ENCODE data around the gene EIPR1. TPM values are rescaled to one million over a fixed set of nuclear protein-coding genes. Genes with fewer than 3 reads are reported as not detected.

EIPR1 gene
- total and polyA plus RNA-seq, 2 of the 4 experiments (the other 2 are of a cell fraction): 46.5 to 67.4 TPM

DNA sequence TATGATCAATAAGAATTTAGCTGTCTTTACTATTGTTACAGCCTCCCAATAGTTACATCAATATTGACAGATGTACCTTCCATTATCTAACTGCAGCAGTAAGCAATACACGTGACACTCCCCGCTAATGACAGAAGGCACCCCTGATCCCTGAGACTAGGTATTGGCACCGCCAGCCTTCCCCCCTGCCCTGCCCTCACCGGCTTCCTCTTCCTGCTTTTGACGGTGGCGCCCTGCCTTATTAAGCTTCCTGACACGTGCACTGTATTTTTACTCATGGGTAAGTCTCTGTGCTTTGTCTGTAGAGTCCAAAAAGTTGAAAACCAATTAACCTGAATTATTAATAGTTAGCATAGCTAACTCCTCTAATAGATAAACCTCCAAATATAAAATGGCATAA, 223.5 kb downstream of the EIPR1 start:
- no TSS peak for BruUV-seq (replicated peaks)
- no peak overlapping the region for H3K56ac ChIP-seq (ENCODE audit: extremely low read depth, insufficient read depth, low read length)
- no peak for ATAC-seq (ENCODE audit: low read depth)
- WGBS, 2 experiments (ENCODE audit: extremely low coverage in 2 of 2, insufficient read length in 1 of 2): 77% methylated on average over 2 of the region's 7 CpGs; no CpG with 5 or more reads in 1 of the 2 experiments
- H3K4me1 ChIP-seq (ENCODE audit: control insufficient read depth, insufficient read depth, low read length): no peaks in the 10 kb centered on the region
- H3K14ac ChIP-seq (replicated peaks; ENCODE audit: low read depth, low read length): no peak overlapping the region
- H2BK15ac ChIP-seq (ENCODE audit: low read depth, low read length): no peak overlapping the region
- no peak overlapping the region for H2AK9ac ChIP-seq (replicated peaks; ENCODE audit: low read depth, low read length, poor library complexity)
- H2BK5ac ChIP-seq (ENCODE audit: low read depth, low read length, poor library complexity, severe bottlenecking): no peak overlapping the region
- no peak overlapping the region for H2BK120ac ChIP-seq (ENCODE audit: low read depth, low read length)
- no peak overlapping the region for H4K5ac ChIP-seq (ENCODE audit: low read depth, low read length)
- H3K27me3 ChIP-seq (ENCODE audit: control insufficient read depth, insufficient read depth, low read length): no peaks in the 10 kb centered on the region
- H3K9ac ChIP-seq (ENCODE audit: low read depth, low read length): no peak overlapping the region
- H2AK5ac ChIP-seq (ENCODE audit: low read depth, low read length): no peak overlapping the region
- no peak overlapping the region for H3K23ac ChIP-seq (ENCODE audit: low read depth, low read length)
- H3K27ac ChIP-seq (ENCODE audit: insufficient read depth, low read length): no peak overlapping the region
- ChIA-PET CTCF (no interaction called here), POLR2A (ENCODE audit: unreplicated experiment) (no interaction called here)
- H4K91ac ChIP-seq (ENCODE audit: insufficient read depth, low read depth, low read length): no peak overlapping the region
- dilution Hi-C loops (cut with HindIII; ENCODE audit: low sequenced_read_pairs, unreplicated experiment) (no loop called here), in situ Hi-C loops (cut with MboI; ENCODE audit: low sequenced_read_pairs) (no loop called here), intact Hi-C loops (cut with micrococcal nuclease) (no loop called here)
- no peaks in the 10 kb centered on the region for H3K79me1 ChIP-seq (ENCODE audit: low read depth in 1 of 2, low read length in 2 of 2)
- 0 out of 2 replicates have a peak, but pooled peaks cover 5% of the 10 kb centered on the region for H3K9me1 ChIP-seq (ENCODE audit: insufficient read depth, low read length)
- H4K8ac ChIP-seq (ENCODE audit: low read depth in 2 of 2, low read length in 2 of 2): no peak overlapping the region
- H2BK20ac ChIP-seq (ENCODE audit: low read depth, low read length): no peak overlapping the region
- H4K20me1 ChIP-seq (ENCODE audit: insufficient read depth, low read length): no peaks in the 10 kb centered on the region
- H3K18ac ChIP-seq (ENCODE audit: low read depth, low read length): no peak overlapping the region
- H3K4ac ChIP-seq (ENCODE audit: low read depth, low read length): no peak overlapping the region
- H2AFZ ChIP-seq (replicated peaks; ENCODE audit: low read length, poor library complexity): no peak overlapping the region
- no peaks in the 10 kb centered on the region for H3K9me3 ChIP-seq (ENCODE audit: control insufficient read depth, insufficient read depth, low read length)
- no peak overlapping the region for H3K4me3 ChIP-seq (ENCODE audit: insufficient read depth, low read depth, low read length)
- no peak for DNase-seq
- no peak for TF ChIP-seq RAD21 (IDR thresholded peaks at IDR 0.05; ENCODE audit: low read length)
- no peak for TF ChIP-seq BHLHE40 (IDR thresholded peaks at IDR 0.05; ENCODE audit: low read depth, low read length)
- no peak for TF ChIP-seq CEBPB (IDR thresholded peaks at IDR 0.05; ENCODE audit: low read depth, low read length)
- TF ChIP-seq POLR2A (IDR thresholded peaks at IDR 0.05; ENCODE audit: low read depth, low read length): no peak
- TF ChIP-seq MAZ (IDR thresholded peaks at IDR 0.05; ENCODE audit: borderline replicate concordance, low read depth, low read length): no peak
- TF ChIP-seq, protein P1, sequence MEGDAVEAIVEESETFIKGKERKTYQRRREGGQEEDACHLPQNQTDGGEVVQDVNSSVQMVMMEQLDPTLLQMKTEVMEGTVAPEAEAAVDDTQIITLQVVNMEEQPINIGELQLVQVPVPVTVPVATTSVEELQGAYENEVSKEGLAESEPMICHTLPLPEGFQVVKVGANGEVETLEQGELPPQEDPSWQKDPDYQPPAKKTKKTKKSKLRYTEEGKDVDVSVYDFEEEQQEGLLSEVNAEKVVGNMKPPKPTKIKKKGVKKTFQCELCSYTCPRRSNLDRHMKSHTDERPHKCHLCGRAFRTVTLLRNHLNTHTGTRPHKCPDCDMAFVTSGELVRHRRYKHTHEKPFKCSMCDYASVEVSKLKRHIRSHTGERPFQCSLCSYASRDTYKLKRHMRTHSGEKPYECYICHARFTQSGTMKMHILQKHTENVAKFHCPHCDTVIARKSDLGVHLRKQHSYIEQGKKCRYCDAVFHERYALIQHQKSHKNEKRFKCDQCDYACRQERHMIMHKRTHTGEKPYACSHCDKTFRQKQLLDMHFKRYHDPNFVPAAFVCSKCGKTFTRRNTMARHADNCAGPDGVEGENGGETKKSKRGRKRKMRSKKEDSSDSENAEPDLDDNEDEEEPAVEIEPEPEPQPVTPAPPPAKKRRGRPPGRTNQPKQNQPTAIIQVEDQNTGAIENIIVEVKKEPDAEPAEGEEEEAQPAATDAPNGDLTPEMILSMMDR (conservative IDR thresholded peaks at IDR 0.05; ENCODE audit: low read depth, low read length): no peak
- no peak for TF ChIP-seq RFX5 (IDR thresholded peaks at IDR 0.05; ENCODE audit: low read depth, low read length)
- TF ChIP-seq NFE2L2 (IDR thresholded peaks at IDR 0.05; ENCODE audit: low read depth, low read length): no peak
- TF ChIP-seq MAFK (IDR thresholded peaks at IDR 0.05; ENCODE audit: low read depth, low read length): no peak
- TF ChIP-seq CHD1 (IDR thresholded peaks at IDR 0.05; ENCODE audit: low read depth, low read length): no peak
- H3K36me3 ChIP-seq (ENCODE audit: control insufficient read depth, insufficient read depth, low read length): no peaks in the 10 kb centered on the region
- H3K4me2 ChIP-seq (ENCODE audit: low read depth, low read length): no peak overlapping the region

Data from IMR-90 (cell line).